ENCODE data around the gene SLC9A7.

DNA sequence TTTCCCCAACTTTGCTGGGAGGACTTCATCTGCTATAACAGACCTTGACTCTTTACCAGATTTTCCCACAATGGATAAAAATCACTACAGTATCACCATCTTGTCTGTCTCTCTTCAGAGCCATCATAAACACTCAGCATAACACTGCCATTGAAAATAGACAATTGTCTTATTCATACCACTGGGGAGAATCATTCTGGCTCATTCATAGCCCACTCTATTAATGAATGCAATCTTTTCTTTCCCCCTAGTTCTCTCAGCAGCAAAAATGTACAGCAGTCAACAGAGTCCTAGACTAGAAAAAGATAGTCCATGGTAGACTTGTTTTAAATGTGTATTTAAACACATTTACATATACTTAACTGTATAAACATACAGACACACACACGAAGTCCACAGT is 19.2 kb downstream of the SLC9A7 start:
- TF ChIP-seq EZH2 (IDR thresholded peaks at IDR 0.05; ENCODE audit: low read length, unreplicated experiment) (no peak), CTCF (conservative IDR thresholded peaks at IDR 0.05; ENCODE audit: low read depth, low read length) (no peak), EZH2phosphoT487 (IDR thresholded peaks at IDR 0.05; ENCODE audit: borderline replicate concordance, low read length) (no peak)

All from PC-3 (cell line).